ENCODE measurements around the gene DNAJC27.

DNAJC27 gene

DNA sequence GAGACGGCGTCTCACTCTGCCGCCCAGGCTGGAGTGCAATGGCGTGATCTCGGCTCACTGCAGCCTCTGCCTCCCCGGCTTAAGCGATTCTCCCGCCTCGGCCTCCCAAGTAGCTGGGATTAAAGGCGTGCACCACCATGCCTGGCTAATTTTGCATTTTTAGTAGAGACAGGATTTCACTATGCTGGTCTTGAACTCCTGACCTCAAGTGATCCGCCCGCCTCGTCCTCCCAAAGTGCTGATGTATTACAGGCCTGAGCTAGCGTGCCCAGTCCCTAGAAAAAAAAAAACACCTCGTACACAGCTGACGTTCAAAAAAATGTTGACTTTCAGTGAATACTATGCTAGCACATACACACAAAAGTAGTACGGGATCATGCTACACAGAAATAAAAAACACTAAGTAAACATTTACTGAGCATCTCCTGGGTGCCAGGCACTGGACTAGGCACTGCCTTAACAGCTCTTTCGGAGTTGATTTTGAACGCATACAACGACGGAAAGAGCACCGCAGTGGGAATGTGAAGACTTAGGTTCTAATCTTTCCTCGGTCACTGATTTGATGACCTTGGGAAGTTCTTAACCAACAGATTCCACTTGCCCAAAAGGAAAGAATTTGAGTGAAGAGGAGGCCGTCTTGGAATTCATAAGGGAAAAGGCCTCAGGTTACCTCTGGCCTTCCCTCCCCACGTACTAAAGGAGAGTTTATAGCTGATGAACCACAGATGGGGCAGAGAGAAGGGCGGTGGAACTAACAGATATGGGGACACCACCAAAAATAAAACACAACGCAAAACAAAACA, 1.1 kb downstream of the DNAJC27 start:
- TF ChIP-seq, protein P1, sequence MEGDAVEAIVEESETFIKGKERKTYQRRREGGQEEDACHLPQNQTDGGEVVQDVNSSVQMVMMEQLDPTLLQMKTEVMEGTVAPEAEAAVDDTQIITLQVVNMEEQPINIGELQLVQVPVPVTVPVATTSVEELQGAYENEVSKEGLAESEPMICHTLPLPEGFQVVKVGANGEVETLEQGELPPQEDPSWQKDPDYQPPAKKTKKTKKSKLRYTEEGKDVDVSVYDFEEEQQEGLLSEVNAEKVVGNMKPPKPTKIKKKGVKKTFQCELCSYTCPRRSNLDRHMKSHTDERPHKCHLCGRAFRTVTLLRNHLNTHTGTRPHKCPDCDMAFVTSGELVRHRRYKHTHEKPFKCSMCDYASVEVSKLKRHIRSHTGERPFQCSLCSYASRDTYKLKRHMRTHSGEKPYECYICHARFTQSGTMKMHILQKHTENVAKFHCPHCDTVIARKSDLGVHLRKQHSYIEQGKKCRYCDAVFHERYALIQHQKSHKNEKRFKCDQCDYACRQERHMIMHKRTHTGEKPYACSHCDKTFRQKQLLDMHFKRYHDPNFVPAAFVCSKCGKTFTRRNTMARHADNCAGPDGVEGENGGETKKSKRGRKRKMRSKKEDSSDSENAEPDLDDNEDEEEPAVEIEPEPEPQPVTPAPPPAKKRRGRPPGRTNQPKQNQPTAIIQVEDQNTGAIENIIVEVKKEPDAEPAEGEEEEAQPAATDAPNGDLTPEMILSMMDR (IDR thresholded peaks at IDR 0.05; ENCODE audit: insufficient read depth, missing control alignments): no peak
- DNase-seq (ENCODE audit: insufficient read length, low spot score) (no peak), FAIRE-seq (no peak)

DNA sequence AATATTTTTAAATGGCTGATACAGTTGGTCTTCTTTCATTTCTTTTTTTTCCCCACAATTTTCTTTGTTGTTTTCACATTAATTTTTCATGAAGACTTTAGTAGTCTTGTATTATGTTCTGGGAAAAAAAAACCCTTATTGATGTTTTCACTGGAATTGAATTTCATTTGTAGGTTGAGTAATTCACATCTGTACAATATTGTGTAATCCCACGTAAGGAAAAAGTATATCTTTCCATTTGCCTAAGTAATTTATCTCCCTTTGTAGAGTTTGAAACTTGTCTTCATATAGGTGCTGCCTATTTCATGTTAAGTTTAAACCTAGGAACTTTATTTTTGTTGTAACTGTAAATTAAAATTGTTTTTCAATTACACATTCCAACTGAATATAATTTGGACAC, 2.0 kb downstream of the DNAJC27 start:
- TF ChIP-seq, protein P1 (IDR thresholded peaks at IDR 0.05; ENCODE audit: insufficient read depth, missing control alignments): no peak
- FAIRE-seq: no peak
- no peak for DNase-seq (ENCODE audit: insufficient read length, low spot score)

DNA sequence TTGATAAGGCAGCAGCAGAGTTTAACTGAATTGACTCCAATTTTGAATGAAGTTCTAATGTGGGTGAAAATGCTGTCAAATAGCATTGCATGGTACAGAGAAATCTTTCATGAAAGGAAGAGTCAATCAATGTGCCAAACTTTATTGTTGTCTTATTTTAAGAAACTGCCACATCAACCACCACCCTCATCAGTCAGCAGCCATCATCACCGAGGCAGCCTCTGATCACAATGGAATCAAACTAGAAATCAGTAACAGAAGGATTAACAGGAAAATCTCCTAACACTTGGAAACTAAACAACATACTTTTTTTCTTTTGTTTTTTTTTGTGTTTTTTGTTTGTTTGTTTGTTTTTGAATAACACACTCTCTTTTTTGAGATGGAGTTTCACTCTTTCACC, 9.9 kb downstream of the DNAJC27 start:
- DNase-seq (ENCODE audit: insufficient read length, low spot score) (no peak), FAIRE-seq (no peak)
- TF ChIP-seq, protein P1 (IDR thresholded peaks at IDR 0.05; ENCODE audit: insufficient read depth, missing control alignments): no peak

DNA sequence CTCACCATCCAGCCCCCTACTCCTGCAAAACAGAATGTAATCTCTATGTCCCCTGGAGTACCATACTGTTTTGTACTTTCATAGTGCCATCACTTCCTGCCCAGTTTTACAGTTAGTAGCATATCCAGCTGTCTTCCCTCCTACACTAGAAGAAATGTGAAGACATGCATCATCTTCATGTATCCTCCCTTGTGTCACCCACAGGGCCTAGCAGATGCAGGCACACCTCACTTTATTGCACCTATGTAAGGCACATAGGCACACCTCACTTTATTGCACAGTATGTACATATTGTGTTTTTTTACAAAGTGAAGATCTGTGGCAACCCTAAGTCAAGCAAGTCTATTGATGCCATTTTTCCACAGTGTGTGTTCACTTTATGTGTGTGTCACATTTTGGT, 12.0 kb downstream of the DNAJC27 start:
- TF ChIP-seq, protein P1 (IDR thresholded peaks at IDR 0.05; ENCODE audit: insufficient read depth, missing control alignments): no peak
- DNase-seq (ENCODE audit: insufficient read length, low spot score): no peak
- FAIRE-seq: no peak

DNA sequence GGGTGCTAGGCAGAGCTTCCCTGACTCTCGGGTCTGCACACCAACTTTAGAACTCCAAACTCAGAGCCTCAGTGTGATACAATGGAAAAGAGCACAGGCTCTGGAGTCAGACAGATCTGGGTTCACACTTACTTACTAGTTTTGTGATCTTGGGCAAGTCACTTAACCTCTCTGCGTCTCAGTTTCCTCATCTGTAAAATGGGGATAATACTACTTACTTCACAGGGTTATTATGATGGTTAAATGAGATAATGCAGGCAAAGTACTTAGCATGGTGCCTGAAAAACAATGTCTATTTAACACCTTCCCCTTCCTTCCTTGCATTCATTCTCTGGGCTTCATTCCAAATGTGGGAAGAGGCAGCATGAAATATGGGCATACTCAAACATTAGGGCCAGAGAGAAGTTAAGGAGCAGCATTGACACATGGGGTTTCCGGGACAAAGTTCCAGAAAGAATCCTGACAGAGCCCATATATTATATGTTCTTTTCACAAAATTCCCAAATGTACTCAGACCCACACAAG, 13.3 kb downstream of the DNAJC27 start:
- DNase-seq (ENCODE audit: insufficient read length, low spot score) (no peak), FAIRE-seq (no peak)
- TF ChIP-seq, protein P1 (IDR thresholded peaks at IDR 0.05; ENCODE audit: insufficient read depth, missing control alignments): no peak

DNA sequence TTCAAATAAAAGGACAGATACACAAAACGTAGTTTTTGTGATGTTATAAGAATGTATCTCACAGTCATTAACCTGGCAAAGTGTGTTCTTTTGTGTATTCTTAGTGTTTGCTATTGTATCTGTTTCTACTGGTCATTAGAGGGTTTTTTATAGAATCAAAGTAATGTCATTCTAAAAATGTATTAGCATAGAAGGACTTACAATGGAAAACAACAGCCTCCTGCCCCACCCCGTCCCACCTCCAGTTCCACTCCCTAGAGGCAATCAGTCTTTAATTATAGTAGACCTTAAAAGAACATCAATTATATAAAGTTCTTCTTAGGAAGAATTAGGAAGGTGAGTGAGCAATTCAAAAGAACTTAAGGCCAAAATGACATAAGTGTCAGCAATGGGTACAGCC, 13.8 kb downstream of the DNAJC27 start:
- FAIRE-seq (no peak), DNase-seq (ENCODE audit: insufficient read length, low spot score) (no peak)
- TF ChIP-seq, protein P1 (IDR thresholded peaks at IDR 0.05; ENCODE audit: insufficient read depth, missing control alignments): no peak

DNA sequence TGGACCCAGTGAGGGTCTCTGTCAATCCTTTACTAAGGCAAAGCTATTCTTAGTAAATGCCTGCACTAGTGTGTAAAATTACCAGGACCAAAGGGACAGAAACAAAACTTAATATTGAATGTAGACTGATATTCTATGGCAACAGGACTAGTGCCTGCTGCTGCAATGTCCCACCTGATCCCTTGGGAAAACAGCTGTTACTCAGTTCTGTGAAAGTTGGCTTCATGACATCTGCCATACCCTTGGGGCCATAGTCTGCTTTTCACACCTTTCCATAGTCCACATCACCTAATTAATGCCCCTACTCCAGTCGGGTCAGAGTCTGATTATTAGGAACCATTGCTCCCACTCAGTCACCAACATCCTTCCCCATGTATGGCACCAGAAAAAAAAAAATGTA, 14.5 kb downstream of the DNAJC27 start:
- FAIRE-seq: no peak
- no peak for DNase-seq (ENCODE audit: insufficient read length, low spot score)
- TF ChIP-seq, protein P1 (IDR thresholded peaks at IDR 0.05; ENCODE audit: insufficient read depth, missing control alignments): no peak
